GM19023 (cell line): ENCODE measurements around the gene RNF144A.

Experiments used
- ATAC-seq: cut with Tn5 transposase; IDR thresholded peaks from one replicate; pipeline ENCODE4 v1.9.1; 2021; ENCODE audit warnings: mild to moderate bottlenecking, moderate library complexity; ENCODE audit not compliant: unreplicated experiment

Gene RNF144A

GRCh38 chr2:6906165-6906741 lies 11.0 kb upstream of the RNF144A start:
- no peak for ATAC-seq

GRCh38 chr2:6908291-6908690 lies 8.9 kb upstream of the RNF144A start:
- no peak for ATAC-seq

DNA sequence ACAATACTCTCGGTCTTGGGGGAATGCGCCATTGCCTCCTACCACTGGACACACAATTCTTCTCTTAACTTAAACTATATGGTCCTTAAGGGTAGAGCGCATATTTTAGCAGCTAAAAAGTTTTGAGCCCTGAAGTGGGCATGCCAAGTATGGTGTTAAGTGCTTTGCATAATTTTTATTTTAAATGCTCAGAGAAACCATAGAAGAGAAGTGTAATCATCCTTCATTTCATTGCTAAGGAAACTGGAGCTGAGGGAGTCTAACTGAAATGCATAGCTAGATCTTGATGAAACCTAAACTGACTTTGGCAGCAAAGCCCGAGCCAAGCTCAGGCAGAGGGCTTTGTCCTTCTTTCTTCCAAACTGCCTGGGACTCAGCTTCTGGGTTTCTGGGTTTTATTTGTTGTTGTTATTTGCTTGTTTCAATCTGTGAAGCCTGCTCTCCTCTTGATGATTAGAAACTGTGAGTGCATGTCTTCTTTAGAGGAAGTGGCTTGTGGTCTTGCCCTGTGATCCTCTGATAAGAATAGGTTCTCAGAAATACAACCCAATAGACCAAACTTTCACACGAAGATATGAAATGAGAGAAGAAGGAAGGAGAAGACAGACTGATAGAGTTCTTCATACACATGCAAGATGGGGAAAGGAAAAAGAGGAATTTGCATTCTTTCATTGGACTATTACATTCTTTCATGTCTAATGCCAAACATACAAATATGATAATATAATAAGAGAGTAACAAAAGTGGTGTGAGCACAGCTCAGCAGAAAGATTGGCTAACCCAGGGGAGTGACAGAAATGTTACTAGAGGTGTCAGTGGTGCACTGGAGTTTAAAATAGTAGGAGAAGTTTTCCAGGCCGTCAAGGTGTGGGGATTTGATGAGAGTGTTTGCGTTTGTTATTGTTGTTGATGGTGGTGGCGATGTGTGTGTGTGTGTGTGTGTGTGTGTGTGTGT lies 7.5 kb upstream of the RNF144A start:
- ATAC-seq, result peak; percentile 97

- ATAC-seq, result no peak
These were observed 5.5 kb upstream of the RNF144A start for GRCh38 chr2:6911721-6912120.

DNA sequence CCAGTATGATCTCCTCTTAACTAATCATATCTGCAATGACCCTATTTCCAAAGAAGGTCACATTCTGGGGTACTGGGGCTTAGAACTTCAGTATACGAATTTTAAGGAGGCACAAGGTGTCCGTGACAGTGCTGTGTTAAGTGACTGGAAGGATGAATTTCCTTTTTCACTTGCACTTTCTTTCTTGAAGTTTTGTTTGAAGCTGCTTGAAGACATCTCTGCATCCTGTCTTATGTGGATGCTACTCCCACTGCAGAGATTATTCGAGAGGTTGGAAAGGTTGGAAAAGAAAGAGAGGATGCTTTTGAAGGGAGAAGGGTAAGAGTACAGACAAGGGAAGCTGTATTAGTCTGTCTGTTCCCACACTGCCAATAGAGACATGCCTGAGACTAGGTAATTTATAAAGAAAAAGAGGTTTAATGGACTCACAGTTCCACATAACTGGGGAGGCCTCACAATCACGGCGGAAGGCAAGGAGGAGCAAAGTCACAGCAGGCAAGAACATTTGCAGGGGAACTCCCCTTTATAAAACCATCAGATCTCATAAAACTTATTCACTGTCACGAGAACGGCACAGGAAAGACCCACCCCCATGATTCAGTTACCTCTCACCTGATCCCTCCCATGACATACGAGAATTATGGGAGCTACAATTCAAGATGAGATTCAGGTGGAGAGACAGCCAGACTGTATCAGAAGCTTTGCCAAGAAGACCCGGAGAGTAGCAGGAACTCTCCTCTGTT lies 3.6 kb upstream of the RNF144A start:
- no peak for ATAC-seq

- no peak for ATAC-seq
These were observed 2.4 kb upstream of the RNF144A start for GRCh38 chr2:6914828-6915227.

DNA sequence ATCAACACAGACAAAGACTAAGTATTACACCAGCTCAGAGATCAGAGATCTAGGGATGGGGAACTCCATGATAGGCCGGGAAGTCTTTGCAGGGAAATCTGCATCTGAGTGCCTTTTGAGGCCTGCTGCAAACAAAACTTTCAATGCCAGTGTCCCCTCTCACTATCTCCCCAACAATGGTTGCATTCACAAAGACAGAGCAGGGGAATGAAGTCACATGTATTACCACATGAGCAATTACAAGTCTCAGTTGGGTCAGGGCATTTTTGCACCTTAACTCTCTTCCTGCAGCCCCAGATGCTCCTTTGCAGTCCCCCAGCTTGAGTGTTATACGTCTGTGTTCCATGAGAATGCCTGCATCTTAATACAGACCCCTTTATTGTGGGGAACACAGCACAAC lies 1.8 kb upstream of the RNF144A start:
- ATAC-seq, result no peak

DNA sequence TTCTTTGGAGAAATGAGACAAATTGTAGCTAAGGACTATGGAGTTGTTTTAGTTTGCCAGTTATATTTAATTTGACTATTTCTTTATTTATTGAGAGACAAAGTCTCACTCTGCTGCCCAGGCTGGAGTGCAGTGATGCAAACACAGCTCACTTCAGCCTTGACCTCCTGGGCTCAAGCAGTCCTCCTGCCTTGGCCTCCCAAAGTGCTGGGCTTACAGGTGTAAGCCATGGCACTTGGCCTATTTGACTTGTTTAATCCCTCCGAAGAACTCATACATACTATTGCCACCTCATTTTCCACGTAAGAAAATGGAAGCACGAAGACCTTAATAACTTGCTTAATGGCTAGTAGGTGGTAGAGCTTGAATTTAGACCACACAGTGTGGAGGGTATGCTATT lies 988 bp upstream of the RNF144A start:
- ATAC-seq, result no peak

DNA sequence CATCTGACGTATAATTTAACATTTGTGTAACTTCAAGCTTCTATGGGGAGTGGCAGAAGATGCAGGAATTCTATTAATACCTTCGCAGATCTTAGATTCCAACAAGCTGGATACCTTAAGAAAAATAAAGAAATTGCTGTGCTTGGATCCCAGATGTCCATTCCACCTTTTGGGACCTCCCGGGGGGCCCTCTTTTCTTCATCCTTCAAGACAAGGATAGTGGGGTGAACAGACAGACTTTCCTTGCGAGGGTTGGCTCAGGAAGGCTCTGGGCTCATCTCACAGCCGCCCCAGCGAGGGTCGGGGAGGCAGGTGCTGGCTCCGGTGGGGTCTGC lies 509 bp upstream of the RNF144A start:
- no peak for ATAC-seq

GRCh38 chr2:6917761-6918421 lies 679 bp downstream of the RNF144A start:
- peak; percentile 26 for ATAC-seq

GRCh38 chr2:6919901-6920742 lies 2.9 kb downstream of the RNF144A start:
- ATAC-seq, result no peak

GRCh38 chr2:6920743-6921064 lies 3.5 kb downstream of the RNF144A start:
- no peak for ATAC-seq

DNA sequence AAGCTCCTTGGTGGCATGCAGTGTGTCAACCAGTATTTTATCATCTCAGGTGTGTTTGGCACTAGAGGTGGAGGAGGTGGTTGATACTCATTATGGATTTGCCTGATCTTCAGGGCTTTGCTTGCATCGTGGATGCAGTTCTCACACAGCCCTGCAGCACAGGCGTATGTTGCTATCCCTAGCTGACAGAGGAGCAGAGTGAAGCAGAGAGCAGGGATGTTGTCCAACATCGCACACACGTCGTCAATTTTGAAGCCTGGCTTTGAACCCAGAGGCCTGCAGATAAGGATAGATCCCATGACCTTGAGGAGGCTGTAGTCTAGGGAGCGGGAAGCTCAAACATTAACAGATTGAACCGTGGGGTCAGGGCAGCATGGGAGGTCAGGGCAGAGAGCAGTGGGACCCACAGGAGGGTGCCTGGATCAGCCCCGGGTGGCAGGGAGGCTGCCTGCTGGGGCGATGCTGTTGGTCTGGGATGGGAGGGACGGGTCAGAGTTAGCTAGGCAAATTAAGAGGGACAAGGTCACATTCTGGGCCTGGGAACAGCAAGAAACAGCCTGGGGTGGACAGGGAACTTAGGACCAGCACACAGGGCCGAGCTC lies 4.2 kb downstream of the RNF144A start:
- ATAC-seq, result no peak

DNA sequence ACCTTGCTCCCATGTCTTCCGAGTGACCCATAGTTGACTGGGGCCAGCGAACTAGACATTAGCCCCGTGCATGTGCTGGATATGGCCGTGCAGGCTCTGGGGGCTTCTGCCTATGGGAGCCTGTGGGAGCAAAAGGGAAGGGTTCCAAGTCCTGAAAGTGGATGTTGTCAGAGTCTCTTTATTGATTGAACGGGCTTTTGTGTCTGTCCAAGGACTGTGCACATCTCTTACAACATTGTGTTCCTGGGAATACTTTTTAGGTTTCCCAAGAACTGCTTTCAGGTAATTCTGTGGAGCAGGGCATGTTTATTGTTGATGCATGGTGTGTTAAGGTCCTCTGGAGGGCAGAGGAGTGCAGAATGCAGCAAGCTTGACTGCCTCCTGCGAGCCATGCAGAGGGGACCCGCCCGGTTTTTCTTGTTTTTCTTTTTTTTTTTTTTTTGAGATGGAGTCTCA lies 5.0 kb downstream of the RNF144A start:
- no peak for ATAC-seq

GRCh38 chr2:6923319-6923718 lies 6.1 kb downstream of the RNF144A start:
- ATAC-seq, result no peak

GRCh38 chr2:6924101-6924923 lies 7.1 kb downstream of the RNF144A start:
- ATAC-seq, result no peak

- ATAC-seq, result no peak
These were observed 7.8 kb downstream of the RNF144A start for GRCh38 chr2:6924924-6925409.

DNA sequence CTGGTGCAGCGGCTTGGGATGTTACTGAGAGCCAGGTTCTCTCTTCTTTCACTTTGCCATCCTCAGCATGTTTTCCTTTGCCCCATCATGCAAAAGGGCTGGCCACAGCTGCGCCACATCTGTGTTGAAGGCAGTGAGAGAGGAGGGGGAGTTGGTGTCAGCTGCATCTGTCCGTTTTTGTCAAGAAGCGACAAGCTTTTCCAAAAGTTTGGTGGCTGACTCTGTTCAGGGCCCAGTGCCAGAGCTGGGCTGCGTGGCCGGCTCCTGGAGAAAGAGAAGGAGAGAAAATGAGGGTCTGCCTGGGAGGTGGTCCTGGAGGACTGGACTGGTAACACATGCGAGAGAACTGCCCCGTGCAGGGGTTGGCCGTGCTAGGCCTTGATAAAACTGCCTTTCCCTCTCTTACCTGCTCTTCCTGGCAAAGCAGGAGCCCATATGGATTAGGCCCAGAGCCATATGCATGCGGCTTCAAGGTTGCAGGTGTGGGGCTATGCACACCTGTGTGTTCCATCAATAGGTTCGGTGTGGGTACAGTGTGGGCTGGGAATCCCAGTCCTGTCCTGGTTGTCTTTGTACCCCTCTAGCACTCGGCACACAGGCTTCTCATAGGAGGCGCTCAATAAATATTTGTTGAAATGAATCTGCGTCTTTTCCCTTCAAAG lies 9.0 kb downstream of the RNF144A start:
- no peak for ATAC-seq
